HL-60 (cell line): ENCODE measurements around the gene DPYSL5.

ENCODE experiments used
- POLR2AphosphoS5 ChIP-seq: IDR thresholded peaks from 2 replicates; pipeline ENCODE4 v1.6.1; 2012; ENCODE audit warnings: low read depth
- TF ChIP-seq, protein P1 (sequence below): IDR thresholded peaks from one replicate; pipeline ENCODE4 v1.5.1; 2011; ENCODE audit warnings: low read length, control low read depth, inconsistent platforms; ENCODE audit not compliant: insufficient read depth

DNA sequence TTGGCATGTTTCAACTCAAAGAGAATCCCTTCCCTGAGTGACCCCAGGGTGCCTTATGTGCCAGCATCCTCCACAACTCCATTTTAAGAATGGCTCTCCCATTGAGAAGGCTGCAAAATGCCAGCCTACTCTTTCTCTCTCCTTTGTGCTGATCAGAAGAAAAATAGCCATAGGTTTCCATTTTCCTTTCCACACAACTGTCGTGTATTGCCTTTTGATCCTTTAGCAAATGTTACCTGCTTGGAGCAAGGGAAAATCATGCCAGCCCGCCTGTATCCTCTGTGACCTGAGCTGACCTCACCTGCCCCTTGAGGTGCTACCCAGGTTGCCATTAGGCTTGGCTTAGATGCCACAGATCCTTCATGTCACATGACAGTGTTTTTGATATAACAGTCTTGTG lies 38.8 kb downstream of the DPYSL5 start:
- TF ChIP-seq, protein P1, sequence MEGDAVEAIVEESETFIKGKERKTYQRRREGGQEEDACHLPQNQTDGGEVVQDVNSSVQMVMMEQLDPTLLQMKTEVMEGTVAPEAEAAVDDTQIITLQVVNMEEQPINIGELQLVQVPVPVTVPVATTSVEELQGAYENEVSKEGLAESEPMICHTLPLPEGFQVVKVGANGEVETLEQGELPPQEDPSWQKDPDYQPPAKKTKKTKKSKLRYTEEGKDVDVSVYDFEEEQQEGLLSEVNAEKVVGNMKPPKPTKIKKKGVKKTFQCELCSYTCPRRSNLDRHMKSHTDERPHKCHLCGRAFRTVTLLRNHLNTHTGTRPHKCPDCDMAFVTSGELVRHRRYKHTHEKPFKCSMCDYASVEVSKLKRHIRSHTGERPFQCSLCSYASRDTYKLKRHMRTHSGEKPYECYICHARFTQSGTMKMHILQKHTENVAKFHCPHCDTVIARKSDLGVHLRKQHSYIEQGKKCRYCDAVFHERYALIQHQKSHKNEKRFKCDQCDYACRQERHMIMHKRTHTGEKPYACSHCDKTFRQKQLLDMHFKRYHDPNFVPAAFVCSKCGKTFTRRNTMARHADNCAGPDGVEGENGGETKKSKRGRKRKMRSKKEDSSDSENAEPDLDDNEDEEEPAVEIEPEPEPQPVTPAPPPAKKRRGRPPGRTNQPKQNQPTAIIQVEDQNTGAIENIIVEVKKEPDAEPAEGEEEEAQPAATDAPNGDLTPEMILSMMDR: no peak
- TF ChIP-seq POLR2AphosphoS5: no peak
